K562 treated with DMSO at 1 percent for 4 hours (cell line): ENCODE measurements around the gene B4GALT2. TPM values are rescaled to one million over a fixed set of nuclear protein-coding genes. Genes with fewer than 3 reads are reported as not detected.

ENCODE experiments used
- total RNA-seq: library from RNA; unstranded; fragments of 300-600 nt; gene quantifications from 2 replicates; pipeline ENCODE4 v1.2.3, GENCODE V29; 2022; ENCODE audit not compliant: insufficient read depth

The B4GALT2 gene
- total RNA-seq, result 43.6 and 53.3 TPM in 2 replicates

GRCh38 chr1:43978551-43979260 is at the start of gene B4GALT2:
TSS of gene B4GALT2 (plus strand) at chr1:43979210. CDS start at chr1:43981161, 1,951 bp downstream.

DNA sequence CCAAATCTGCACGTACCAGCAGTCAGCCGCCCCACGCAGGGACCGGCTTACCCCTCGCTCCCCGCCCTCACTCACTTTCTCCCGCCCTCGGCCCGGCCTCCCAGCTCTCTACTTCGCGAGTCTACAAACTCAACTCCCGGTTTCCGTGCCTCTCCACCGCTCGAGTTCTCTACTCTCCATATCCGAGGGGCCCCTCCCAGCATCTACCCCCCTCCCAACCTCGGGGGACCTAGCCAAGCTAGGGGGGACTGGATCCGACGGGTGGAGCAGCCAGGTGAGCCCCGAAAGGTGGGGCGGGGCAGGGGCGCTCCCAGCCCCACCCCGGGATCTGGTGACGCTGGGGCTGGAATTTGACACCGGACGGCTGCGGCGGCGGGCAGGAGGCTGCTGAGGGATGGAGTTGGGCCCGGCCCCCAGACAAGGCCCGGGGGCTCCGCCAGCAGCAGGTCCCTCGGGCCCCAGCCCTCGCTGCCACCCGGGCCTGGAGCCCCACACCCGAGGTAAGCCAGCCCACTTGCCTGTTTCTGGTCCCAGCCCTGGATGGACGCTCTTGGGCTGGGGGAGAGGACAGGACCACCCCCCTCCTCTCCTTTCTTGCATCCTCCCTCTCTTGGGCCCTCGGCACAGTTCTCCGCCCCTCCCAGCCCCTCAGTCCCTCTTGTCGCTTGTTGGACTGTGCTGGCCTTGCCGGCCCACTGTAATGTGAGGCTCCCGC is 45.5 kb upstream of the B4GALT2 start, which contains the start of gene ARTN:
Gene ARTN (plus strand): TSS at position 416 of the 715 bp plus-strand sequence. CDS start 1,856 bp downstream, outside the sequence.

DNA sequence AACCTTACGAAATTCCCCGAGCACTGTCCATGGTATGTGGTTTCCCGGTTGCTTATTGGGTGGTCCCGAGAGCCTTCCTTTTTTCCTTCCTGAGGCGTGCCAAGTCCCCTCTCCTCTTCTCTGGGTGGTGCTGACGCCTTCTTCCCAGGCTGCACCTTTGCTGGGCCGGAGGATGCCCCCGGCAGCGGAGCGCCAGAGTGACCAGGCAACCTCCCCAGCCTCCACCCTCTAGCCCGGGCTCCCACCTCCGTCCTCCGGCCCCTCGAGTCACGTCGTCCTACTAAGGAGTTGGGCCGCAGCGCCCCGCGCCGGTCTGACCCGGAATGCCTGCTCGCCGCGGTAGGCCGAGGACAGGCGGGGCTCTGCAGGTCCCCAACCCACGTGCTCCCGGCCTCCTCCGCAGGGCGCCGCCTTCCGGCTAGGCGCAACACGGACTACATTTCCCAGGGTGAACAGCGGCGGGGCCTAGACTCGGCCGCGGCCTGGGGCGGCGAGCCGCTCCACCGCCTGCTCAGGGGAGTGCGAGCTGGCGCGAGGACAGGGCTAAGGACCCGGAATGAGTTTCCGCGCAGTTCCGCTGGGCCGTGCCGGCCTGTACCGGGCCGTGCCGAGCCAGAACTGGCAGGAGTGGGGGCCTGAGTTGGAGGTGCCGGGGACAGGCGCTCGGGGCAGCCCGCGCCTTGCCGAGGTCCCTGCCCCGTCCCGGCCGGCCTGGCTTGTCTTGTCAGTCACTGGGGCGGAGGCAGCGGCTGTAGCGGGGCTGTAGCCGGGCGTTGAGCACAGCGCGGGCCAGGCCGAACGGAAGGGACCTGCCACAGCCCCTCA is 32.6 kb upstream of the B4GALT2 start, which contains the start of gene IPO13:
Gene IPO13 (plus strand): TSS at position 715 of the 825 bp plus-strand sequence. CDS start 651 bp downstream, outside the sequence.

DNA sequence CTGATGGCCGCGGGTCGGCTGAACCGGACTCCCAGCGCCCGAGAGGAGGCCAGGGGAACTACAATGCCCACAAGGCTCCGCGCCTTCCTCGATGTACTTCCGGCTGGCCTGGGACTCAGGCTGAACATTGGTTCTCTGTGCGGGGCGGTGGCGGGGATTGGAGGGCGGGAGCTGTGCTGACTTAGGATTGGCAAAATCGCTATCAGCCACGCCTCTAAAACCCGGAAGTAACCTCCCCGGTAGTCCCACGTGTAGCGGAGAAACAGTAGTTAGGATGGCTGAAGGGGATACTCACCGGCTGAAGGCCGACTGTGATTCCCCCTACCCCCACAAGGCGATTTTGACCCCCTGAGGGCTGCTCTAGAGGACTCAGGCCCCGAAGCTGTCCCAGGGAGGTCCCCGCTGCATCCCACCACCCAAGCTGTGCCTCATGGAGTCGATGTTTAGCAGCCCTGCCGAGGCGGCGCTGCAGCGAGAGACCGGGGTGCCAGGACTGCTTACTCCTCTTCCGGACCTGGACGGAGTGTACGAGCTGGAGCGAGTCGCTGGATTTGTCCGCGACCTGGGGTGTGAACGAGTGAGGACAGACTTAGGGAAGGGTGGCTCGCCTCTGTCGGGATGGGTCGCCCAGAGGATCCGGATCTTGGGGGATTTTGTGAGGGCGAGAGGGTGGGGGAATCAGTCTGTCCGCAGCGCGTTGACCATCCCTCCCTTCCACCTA is 9.1 kb upstream of the B4GALT2 start, which contains the start of gene DPH2:
Gene DPH2 (plus strand): TSS at position 265 of the 721 bp plus-strand sequence. CDS start 166 bp downstream, at position 431.

DNA sequence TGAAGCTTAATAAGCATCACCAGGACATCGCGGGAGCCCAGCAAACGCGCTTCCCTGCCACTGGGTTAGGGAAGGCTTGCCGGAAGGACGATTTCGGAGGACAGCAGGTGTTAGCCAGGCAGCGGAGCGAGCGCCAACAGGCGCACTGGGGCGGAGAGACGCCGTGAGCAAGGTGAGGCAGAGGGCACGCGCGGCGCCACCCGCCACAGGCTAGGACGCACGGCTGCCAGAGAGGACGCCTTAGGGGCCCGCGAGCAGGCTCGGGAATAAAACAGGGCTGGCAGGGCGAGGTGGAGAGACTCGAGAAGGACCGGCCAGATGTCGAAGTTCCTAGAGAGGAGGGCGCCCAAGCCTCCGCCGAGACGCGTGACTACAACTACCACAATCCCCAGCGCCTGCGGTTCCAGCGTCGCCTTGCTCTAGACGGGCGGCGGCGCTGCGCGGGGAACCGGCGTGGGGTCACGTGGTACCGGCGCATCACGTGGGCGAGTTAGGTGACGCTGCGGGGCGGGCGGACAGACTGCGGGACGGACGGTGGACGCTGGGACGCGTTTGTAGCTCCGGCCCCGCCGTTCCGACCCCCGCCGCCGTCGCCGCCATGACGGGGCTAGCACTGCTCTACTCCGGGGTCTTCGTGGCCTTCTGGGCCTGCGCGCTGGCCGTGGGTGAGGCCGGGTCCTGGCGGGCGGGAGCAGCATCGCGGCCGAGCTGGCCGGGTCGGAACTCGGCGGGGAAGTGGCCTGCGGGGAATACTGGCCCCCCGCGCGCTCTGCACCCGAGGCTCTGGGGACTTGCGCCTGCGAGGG is 4.4 kb upstream of the B4GALT2 start, which contains the start of gene ATP6V0B:
Gene ATP6V0B (plus strand): TSS at position 518 of the 806 bp plus-strand sequence. CDS start 81 bp downstream, at position 599.

GRCh38 chr1:43991476-43992231 is 12.6 kb downstream of the B4GALT2 start, which contains the start of gene CCDC24:
TSS of gene CCDC24 (plus strand) at chr1:43991599. CDS start at chr1:43991879, 280 bp downstream.

DNA sequence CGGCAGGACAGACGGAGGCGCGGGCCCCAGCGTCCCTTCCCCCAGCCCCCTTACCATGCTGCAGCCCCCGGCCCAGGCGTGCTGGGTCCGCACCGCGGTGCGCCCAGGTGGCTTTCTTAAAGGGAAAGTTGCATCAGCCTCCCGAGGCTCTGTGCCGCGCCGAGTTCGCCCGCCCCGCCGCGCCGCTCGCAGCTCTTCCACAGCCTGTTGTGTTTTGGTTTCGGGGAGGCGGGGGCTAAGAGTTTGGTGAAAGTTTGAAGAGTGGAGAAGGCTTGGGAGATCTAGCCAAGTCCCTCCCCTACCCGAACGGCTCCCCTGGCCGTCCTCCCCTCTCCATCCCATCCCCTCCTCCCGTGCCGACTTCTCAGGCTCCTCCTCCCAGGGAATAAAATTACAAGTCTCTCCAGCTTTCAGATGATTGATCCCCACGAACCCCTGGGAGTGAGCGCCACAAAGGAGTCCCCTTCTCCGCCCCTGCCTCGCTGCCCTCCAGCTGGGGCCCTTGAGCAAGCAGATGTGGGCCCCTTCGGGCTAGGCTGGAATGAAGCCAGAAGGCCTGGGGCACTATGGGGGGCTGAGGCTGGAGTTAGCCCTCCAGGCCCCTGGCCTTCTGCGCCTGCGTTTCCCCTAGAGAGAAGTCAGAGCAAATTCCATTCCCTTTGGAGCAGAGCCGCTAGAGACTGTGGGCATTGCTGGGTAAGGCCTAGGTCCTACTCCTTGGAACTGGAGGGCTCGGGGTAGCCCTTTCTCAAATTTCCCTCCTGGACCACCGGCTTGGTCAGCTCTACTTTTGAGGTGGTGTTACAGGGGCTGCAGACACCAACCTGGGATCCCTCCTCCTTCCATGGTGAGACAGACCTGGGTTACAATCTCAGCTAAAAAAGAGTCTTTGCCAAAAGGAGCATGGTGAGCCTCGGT is 52.5 kb downstream of the B4GALT2 start, which contains the start of gene SLC6A9:
Gene SLC6A9 (minus strand): TSS at position 211 of the 918 bp plus-strand sequence. CDS start 7,185 bp downstream, outside the sequence.

Other genes starting within 250 kb of the B4GALT2 start
- 1.5 TPM in 1 of 2 replicates, not detected in the other for gene ARTN, start 45.4 kb upstream of the B4GALT2 start, total RNA-seq
- gene IPO13, start 32.3 kb upstream of the B4GALT2 start, total RNA-seq, result 28.4 and 34.7 TPM in 2 replicates
- gene DPH2, start 9.2 kb upstream of the B4GALT2 start, total RNA-seq, result 18.9 and 26.0 TPM in 2 replicates
- 537 and 546 TPM in 2 replicates for gene ATP6V0B, start 4.2 kb upstream of the B4GALT2 start, total RNA-seq
- gene CCDC24, start 12.4 kb downstream of the B4GALT2 start, total RNA-seq, result 1.2 and 2.2 TPM in 2 replicates
- gene SLC6A9, start 52.3 kb downstream of the B4GALT2 start, total RNA-seq, result 34.5 and 57.1 TPM in 2 replicates
- not detected in 2 replicates for gene KLF17, start 139.6 kb downstream of the B4GALT2 start, total RNA-seq
- not detected in 2 replicates for gene KLF18, start 162.4 kb downstream of the B4GALT2 start, total RNA-seq
- gene DMAP1, start 234.3 kb downstream of the B4GALT2 start, total RNA-seq, result 21.2 and 22.6 TPM in 2 replicates